Thoracic aorta (tissue), 2 donors: ENCODE measurements around the gene DSCAM. TPM values are rescaled to one million over a fixed set of nuclear protein-coding genes. Genes with fewer than 3 reads are reported as not detected.

Experiments used
- ATAC-seq: fragments of 150-250 bp; one replicate; pipeline ENCODE4 v1.8.0; 2017; ENCODE audit warnings: low read depth; ENCODE audit not compliant: insufficient number of reproducible peaks, low FRiP score
- DNase-seq: peaks from one replicate; pipeline ENCODE4 v3.0.0-alpha.2; 2020; ENCODE audit warnings: low spot score
- H3K27ac ChIP-seq, 2 donors: fragments of 200-600 bp; sonication (generic); 1 replicate in 1 of 2; 2 replicates in 1 of 2; pipeline ENCODE4 v1.5.1; 2016; ENCODE audit warnings: mild to moderate bottlenecking in 2 of 2, moderate library complexity in 2 of 2
- H3K27me3 ChIP-seq: fragments of 200-600 bp; sonication (generic); replicated peaks from 2 replicates; pipeline ENCODE4 v1.6.0; 2016; ENCODE audit warnings: mild to moderate bottlenecking; ENCODE audit not compliant: insufficient read depth
- H3K36me3 ChIP-seq: fragments of 200-600 bp; sonication (generic); one replicate; pipeline ENCODE4 v1.5.1; 2016
- H3K4me1 ChIP-seq, 2 donors: fragments of 200-600 bp; sonication (generic); 1 replicate in 1 of 2; 2 replicates in 1 of 2; pipeline versions ENCODE4 v1.5.1 to v1.6.0; 2016; ENCODE audit warnings: low read depth in 2 of 2, mild to moderate bottlenecking in 1 of 2; ENCODE audit not compliant: control insufficient read depth in 1 of 2
- H3K4me3 ChIP-seq: fragments of 200-600 bp; sonication (generic); 2 replicates; pipeline ENCODE4 v1.5.1; 2016; ENCODE audit warnings: mild to moderate bottlenecking
- H3K9me3 ChIP-seq: fragments of 200-600 bp; sonication (generic); 2 replicates; pipeline ENCODE4 v1.5.1; 2016
- total RNA-seq, 2 donors: library from RNA; depleted of rRNA; stranded (reverse); fragments of >200 nt; gene quantifications; one replicate each; pipeline versions ENCODE4 v1.1.0 to v1.2.3, GENCODE V29; 2016
- TF ChIP-seq, protein P1 (sequence below): fragments of 200-600 bp; sonication (generic); IDR thresholded peaks from one replicate; pipeline ENCODE4 v1.5.1; 2019; ENCODE audit warnings: antibody characterized with exemption

The DSCAM gene
- total RNA-seq, 2 donors from 2014 or later = not detected

- Histone ChIP-seq H3K27me3 (no peaks in the 10 kb centered on the region), H3K27ac (no peak overlapping the region), H3K4me1 (no peaks in the 10 kb centered on the region), H3K4me3 (no peak overlapping the region), H3K36me3 (no peaks in the 10 kb centered on the region), H3K9me3 (no peaks in the 10 kb centered on the region)
- ATAC-seq (no peak), DNase-seq (no peak)
- TF ChIP-seq, protein P1, sequence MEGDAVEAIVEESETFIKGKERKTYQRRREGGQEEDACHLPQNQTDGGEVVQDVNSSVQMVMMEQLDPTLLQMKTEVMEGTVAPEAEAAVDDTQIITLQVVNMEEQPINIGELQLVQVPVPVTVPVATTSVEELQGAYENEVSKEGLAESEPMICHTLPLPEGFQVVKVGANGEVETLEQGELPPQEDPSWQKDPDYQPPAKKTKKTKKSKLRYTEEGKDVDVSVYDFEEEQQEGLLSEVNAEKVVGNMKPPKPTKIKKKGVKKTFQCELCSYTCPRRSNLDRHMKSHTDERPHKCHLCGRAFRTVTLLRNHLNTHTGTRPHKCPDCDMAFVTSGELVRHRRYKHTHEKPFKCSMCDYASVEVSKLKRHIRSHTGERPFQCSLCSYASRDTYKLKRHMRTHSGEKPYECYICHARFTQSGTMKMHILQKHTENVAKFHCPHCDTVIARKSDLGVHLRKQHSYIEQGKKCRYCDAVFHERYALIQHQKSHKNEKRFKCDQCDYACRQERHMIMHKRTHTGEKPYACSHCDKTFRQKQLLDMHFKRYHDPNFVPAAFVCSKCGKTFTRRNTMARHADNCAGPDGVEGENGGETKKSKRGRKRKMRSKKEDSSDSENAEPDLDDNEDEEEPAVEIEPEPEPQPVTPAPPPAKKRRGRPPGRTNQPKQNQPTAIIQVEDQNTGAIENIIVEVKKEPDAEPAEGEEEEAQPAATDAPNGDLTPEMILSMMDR = no peak
Observed at GRCh38 chr21:40505681-40506080, 341.3 kb downstream of the DSCAM start.

GRCh38 chr21:40505244-40505643, 341.7 kb downstream of the DSCAM start:
- ATAC-seq = no peak
- no peaks in the 10 kb centered on the region for H3K9me3 ChIP-seq
- no peaks in the 10 kb centered on the region for H3K36me3 ChIP-seq
- no peaks in the 10 kb centered on the region for H3K27me3 ChIP-seq
- no peak overlapping the region for H3K27ac ChIP-seq
- no peaks in the 10 kb centered on the region for H3K4me1 ChIP-seq
- DNase-seq = no peak
- TF ChIP-seq, protein P1 = no peak
- H3K4me3 ChIP-seq = no peak overlapping the region

GRCh38 chr21:40504825-40505224, 342.1 kb downstream of the DSCAM start:
- ATAC-seq (no peak), DNase-seq (no peak)
- Histone ChIP-seq H3K4me3 (no peak overlapping the region), H3K4me1 (no peaks in the 10 kb centered on the region), H3K27me3 (no peaks in the 10 kb centered on the region), H3K36me3 (no peaks in the 10 kb centered on the region), H3K27ac (no peak overlapping the region), H3K9me3 (no peaks in the 10 kb centered on the region)
- TF ChIP-seq, protein P1 = no peak

DNA sequence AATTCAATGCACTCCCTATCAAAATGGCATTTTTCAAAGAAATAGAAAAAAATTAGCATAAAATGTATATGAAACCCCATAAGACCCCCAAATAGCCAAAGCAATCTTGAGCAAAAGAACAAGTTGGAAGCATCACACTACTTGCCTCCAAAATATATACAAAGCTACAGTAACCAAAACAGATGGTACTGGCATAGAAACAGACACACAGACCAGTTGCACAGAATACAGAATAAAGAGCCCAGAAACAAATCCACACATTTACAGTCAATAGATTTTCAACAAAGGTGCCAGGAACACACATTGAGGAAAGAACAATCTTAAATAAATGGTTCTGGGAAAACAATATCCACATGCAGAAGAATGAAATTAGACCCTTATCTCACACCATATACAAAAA, 350.8 kb downstream of the DSCAM start:
- Histone ChIP-seq H3K27me3 (no peaks in the 10 kb centered on the region), H3K27ac (no peak overlapping the region), H3K36me3 (no peaks in the 10 kb centered on the region), H3K9me3 (peaks cover 3% of the 10 kb centered on the region), H3K4me1 (no peaks in the 10 kb centered on the region), H3K4me3 (no peak overlapping the region)
- ATAC-seq = no peak
- TF ChIP-seq, protein P1 = no peak
- DNase-seq = no peak

DNA sequence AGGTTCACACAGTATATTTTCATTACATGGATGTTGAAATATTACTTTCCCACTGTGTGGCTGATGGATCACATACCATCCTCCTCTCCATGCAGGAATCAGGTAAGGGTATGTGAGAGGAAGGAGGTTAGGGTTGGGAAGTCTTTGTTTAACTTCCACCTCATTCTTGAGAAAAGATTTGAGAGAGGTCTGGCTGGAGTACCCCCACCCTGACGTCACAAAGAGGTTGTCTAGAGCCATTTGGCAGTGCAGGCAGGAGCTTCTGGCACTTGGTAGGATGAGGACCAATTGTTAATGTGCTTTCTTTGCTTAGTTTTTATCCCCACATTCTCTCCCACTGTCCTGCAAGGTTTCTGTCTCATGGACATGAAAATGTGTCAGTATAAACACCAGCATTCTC, 356.6 kb downstream of the DSCAM start:
- H3K9me3 ChIP-seq = peaks cover 3% of the 10 kb centered on the region
- no peak for ATAC-seq
- no peak overlapping the region for H3K27ac ChIP-seq
- H3K4me1 ChIP-seq = no peaks in the 10 kb centered on the region
- no peaks in the 10 kb centered on the region for H3K27me3 ChIP-seq
- no peaks in the 10 kb centered on the region for H3K36me3 ChIP-seq
- H3K4me3 ChIP-seq = no peak overlapping the region
- TF ChIP-seq, protein P1 = no peak
- DNase-seq = no peak
